Measurements from ENCODE around the gene MCRIP1. TPM values are rescaled to one million over a fixed set of nuclear protein-coding genes. Genes with fewer than 3 reads are reported as not detected.

The MCRIP1 gene
- total and polyA plus RNA-seq, 10 of the 15 experiments (the other 5 are each of a cell fraction or from before 2014, with no cell fraction given) = 0.31 to 54.4 (median 30.8) TPM

DNA sequence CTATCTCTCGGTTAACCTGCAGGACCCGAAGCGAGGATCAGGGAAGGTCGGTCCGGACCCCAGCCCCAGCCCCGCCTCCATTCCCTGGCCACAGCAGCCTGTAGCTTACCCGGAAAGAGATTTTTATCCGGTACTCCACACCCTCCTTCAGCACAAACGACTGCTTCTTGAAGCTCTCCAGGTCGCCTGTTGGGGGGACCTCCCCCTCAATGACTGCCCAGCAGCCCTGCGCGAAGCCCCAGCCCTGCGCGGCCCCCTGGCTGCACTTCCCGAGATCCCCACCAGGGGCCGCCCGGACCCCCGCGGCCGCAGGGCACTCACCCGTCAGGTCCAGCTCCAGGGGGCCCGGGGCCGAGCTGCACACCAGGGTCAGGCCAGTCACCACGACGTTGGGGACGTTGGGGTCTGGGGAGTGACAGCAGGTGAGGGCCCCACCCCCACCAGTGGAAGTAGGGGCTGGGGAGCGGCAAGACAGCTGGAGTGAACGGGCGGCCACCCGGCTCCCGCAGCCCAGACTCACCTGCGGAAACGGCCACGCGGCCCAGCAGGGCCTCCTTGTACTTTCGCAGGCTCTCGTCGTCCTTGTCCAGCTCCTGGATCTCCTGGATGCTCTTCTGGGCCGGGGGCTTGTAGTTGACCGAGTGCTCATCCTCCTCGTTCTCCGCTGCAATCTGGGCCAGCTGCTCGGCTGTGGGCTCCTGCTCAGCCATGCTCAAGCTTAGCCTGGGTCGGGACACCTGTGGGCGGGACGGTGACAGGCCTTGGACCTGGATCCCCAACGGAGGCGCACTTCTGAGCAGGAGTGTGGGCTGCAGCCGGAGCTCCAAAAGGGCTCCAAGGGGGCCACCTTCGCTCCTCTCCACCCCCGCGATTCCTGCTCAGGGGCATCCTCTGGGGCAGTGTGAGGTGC is 36.4 kb upstream of the MCRIP1 start:
- DNase-seq (ENCODE audit: low read depth, low spot score) (no peak), FAIRE-seq (no peak), ATAC-seq (peak; percentile 60)
- in situ Hi-C loops (cut with MboI) (no loop called here), intact Hi-C loops (cut with micrococcal nuclease; ENCODE audit: unreplicated experiment) (loop anchor here (5.0 kb wide), 1 partner anchor 58 kb away; the partner anchor contains the start of gene MAFG)
- BruUV-seq (replicated peaks) = no TSS peak
- Histone ChIP-seq H3K4me2 (ENCODE audit: control insufficient read depth, insufficient read depth) (peak overlapping the region; percentile 81), H3K9ac (ENCODE audit: control insufficient read depth, insufficient read depth, low read length) (peak overlapping the region; percentile 91), H3K4me1 (ENCODE audit: control insufficient read depth, insufficient read depth, low read length) (0 out of 2 replicates have a peak, but pooled peaks cover 8% of the 10 kb centered on the region), H3K27ac (ENCODE audit: control insufficient read depth, insufficient read depth) (peak overlapping the region; percentile 83), H3K27me3 (replicated peaks in 1 of 2; ENCODE audit: control insufficient read depth in 2 of 2, insufficient read depth in 2 of 2, low read length in 1 of 2) (no peaks in the 10 kb centered on the region), H3K79me2 (ENCODE audit: control insufficient read depth, insufficient read depth, low read length) (peaks cover 53% of the 10 kb centered on the region), H2AFZ (ENCODE audit: control insufficient read depth, low read depth, low read length) (no peak overlapping the region), H3K36me3 (ENCODE audit: control insufficient read depth in 2 of 2, insufficient read depth in 2 of 2, low read length in 1 of 2) (peaks cover 2 to 24% of the 10 kb centered on the region in 2 experiments; a peak in 2 of 4 replicates), H3K9me3 (replicated peaks; ENCODE audit: control insufficient read depth, insufficient read depth, low read length) (no peaks in the 10 kb centered on the region), H4K20me1 (ENCODE audit: control insufficient read depth, insufficient read depth) (0 out of 2 replicates have a peak, but pooled peaks cover 3% of the 10 kb centered on the region), H3K4me3 (peak overlapping the region; percentile 95)
- SMC1A ChIA-PET (ENCODE audit: uncharacterized antibody, unreplicated experiment) = interaction anchor here (0.8 to 1.7 kb wide), 4 partner anchors 8 to 44 kb away, joined by 3 to 7 read pairs (median 5); partner anchors contain the start of gene ANAPC11
- POLR2A ChIA-PET = interaction anchor here (0.6 to 3.5 kb wide), 13 partner anchors 7 to 229 kb away, joined by 3 to 26 read pairs (median 6); partner anchors contain the start of genes ALYREF, ANAPC11, FASN and MCRIP1
- 5% methylated on average over 47 of the region's 52 CpGs for WGBS (ENCODE audit: insufficient coverage, insufficient replicate concordance, low lambda C conversion rate, missing lambda C conversion rate)
- RAD21 ChIA-PET (ENCODE audit: unreplicated experiment) = interaction anchor here (0.9 to 2.1 kb wide), 6 partner anchors 8 to 86 kb away, joined by 3 to 8 read pairs (median 4); partner anchors contain the start of genes ALYREF and ANAPC11
- CTCF ChIA-PET = interaction anchor here (0.6 to 2.5 kb wide), 21 partner anchors 9 to 168 kb away, joined by 3 to 10 read pairs (median 4); partner anchors contain the start of genes DCXR, MAFG and P4HB
- TF ChIP-seq CBX5 (IDR thresholded peaks at IDR 0.05; ENCODE audit: low read depth) (no peak), SIN3A (IDR thresholded peaks at IDR 0.05; ENCODE audit: low read depth, low read length) (peak; percentile 32; the same call in 1 of the 2 replicates), BHLHE40 (IDR thresholded peaks at IDR 0.05; ENCODE audit: borderline replicate concordance in 1 of 2, low read depth in 2 of 2, low read length in 1 of 2) (peak in 1 of 2 experiments; percentile 41; a peak in 1 of 4 replicates), YY1 (IDR thresholded peaks at IDR 0.05; ENCODE audit: low read depth, low read length) (0 out of 2 replicates have a peak, but pooled peaks have one; percentile 45), CHD2 (IDR thresholded peaks at IDR 0.05; ENCODE audit: borderline replicate concordance, low read depth, low read length) (0 out of 2 replicates have a peak, but pooled peaks have one; percentile 21), RELA (IDR thresholded peaks at IDR 0.05; ENCODE audit: borderline replicate concordance, partially characterized antibody) (no peak), MXI1 (IDR thresholded peaks at IDR 0.05; ENCODE audit: low read depth, low read length) (0 out of 2 replicates have a peak, but pooled peaks have one; percentile 31), RAD21 (IDR thresholded peaks at IDR 0.05; ENCODE audit: insufficient read depth, low read depth, low read length) (peak; percentile 52), TARDBP (IDR thresholded peaks at IDR 0.05; ENCODE audit: borderline replicate concordance) (no peak), ZNF384 (IDR thresholded peaks at IDR 0.05; ENCODE audit: borderline replicate concordance, low read depth, low read length) (no peak), CREB1 (IDR thresholded peaks at IDR 0.05; ENCODE audit: low read depth) (no peak), SMC3 (IDR thresholded peaks at IDR 0.05; ENCODE audit: borderline replicate concordance, low read length) (peak; percentile 49), POLR2A (IDR thresholded peaks at IDR 0.05; ENCODE audit: low read depth, low read length) (peak; percentile 40), ZNF687 (IDR thresholded peaks at IDR 0.05) (no peak)
- TF ChIP-seq, protein P1, sequence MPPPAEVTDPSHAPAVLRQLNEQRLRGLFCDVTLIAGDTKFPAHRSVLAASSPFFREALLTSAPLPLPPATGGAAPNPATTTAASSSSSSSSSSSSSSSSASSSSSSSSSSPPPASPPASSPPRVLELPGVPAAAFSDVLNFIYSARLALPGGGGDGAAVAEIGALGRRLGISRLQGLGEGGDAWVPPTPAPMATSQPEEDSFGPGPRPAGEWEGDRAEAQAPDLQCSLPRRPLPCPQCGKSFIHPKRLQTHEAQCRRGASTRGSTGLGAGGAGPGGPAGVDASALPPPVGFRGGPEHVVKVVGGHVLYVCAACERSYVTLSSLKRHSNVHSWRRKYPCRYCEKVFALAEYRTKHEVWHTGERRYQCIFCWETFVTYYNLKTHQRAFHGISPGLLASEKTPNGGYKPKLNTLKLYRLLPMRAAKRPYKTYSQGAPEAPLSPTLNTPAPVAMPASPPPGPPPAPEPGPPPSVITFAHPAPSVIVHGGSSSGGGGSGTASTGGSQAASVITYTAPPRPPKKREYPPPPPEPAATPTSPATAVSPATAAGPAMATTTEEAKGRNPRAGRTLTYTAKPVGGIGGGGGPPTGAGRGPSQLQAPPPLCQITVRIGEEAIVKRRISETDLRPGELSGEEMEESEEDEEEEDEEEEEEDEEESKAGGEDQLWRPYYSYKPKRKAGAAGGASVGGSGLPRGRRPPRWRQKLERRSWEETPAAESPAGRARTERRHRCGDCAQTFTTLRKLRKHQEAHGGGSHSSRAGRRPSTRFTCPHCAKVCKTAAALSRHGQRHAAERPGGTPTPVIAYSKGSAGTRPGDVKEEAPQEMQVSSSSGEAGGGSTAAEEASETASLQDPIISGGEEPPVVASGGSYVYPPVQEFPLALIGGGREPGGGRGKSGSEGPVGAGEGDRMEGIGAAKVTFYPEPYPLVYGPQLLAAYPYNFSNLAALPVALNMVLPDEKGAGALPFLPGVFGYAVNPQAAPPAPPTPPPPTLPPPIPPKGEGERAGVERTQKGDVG (CRISPR knock-in tag; IDR thresholded peaks at IDR 0.05) = no peak
